GM18870 (cell line): ENCODE results near the gene BMAL2.

Experiments used
- ATAC-seq: cut with Tn5 transposase; IDR thresholded peaks from one replicate; pipeline ENCODE4 v1.9.1; 2021; ENCODE audit warnings: moderate library complexity; ENCODE audit not compliant: unreplicated experiment

Gene BMAL2

DNA sequence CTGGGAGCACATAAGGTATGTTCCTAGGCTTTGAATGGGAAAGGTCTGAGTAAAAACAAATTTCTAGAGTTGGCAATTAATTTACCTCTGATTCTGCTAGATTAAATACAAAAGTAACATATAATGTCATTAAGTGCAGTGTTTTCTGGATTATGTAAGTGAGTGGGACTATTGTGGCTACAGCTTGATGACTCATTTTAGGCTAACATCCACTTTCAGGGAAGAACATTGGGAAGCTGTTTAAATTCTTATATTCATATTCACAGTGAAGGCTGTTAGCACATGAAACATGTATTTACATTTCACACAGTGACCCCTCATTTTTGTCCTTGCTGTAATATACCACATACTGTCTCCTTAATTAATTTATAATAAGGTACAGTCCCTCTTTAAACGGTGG is 13.2 kb upstream of the BMAL2 start:
- ATAC-seq = no peak

DNA sequence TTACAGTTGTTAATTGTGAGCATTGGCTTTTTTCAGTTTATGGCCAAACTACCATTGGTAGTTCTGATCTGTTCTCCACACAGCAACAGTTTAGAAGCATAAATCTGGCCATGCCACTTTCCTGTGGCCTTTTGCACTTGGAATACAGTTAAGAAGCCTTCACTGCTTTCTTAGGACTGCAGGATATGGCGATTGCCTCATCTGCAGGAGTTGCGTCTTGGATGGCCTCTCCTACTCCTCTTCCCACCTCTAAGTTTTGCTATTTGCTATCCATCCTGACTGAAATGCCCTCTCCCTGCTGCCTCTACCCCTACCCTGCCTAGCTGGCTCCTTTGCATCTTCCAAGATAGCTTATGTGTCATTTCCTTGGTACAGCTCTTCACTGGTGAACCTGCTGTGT is 12.8 kb upstream of the BMAL2 start:
- no peak for ATAC-seq

DNA sequence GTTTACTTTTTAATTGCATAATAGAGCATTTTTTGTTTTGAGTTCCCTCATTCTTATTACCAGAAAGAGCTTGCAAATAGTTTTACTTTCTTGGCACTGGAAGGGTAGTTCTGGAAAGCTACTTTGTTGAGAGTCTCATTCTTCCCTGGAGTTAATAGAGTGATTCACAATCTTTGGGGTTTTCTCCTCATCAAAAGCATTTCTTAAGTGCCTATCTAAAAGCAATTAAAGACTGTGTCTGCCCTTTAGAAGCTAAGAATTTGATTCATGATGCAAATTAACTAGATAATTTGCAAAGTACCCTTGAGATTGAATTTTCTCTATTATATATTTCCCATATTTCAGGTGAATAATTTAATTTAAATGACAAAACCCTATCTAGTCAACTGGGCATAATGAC is 8.1 kb upstream of the BMAL2 start:
- ATAC-seq = no peak

DNA sequence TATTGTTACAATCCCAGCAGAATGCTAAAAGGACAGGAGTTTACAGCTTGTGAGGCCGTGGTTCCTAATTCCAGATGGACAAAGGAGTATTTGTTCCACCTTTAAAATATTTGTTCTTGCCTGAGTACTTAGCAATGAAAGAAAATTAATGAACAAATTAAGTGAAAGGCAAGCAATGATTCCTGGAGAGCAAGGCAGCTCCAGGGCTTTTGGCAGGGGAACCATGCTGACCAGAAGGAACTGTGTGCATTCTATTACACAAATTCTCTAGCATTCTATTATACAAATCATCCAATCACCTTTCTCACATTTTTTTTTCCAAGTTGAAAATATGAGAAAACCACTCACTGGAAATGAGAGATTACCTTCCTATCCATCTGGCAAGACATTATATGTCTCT is 1.8 kb upstream of the BMAL2 start:
- ATAC-seq = no peak

DNA sequence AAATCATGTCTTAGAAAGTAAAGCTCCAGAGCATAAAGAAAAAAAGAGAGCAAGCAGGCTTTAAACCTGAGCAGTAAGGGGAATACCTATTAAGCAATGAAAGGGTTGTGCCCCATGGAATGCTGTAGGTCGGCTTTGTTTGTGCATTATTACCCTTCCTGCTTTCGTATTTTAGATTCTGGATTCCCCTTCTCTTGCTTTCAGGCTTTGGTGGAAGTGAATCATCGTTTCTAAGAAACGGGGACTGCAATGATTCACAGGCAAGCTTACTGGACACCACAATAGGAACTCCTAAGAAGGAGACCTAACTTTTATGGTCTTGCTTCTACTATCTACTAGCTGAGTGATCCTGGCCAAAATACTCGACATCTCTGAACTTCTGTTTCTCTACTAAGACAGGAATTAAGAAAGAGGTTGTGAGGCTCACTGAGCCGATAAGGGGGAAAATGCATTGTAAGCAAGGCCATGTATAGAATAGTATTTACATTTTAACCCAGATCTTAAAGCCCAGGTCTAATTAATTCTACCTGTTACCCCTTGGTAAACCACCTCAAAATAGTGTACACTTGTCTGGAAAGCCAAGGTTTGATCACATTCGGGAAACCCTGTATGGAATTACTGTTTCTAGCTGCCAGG is 1.2 kb upstream of the BMAL2 start:
- peak; percentile 43 for ATAC-seq

DNA sequence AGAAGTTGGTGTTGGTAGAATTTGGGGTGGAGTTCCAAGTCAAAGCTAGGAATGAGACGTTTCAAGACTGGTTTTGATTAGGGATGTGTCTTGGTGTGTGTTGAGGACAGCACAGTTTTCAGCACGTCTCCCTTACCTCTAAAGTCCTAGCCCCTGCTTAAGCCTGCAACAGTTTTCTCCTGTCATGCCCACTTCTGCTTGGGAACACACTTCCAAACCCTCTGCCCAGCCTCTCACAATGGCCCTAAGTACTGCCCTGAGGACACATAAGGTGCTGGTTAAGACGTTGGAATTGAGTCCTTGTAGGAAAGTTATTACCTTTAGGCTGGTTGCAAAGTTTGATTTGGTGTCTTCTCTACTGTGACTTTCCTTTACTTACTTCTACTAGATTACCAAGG is 710 bp upstream of the BMAL2 start:
- ATAC-seq = no peak

DNA sequence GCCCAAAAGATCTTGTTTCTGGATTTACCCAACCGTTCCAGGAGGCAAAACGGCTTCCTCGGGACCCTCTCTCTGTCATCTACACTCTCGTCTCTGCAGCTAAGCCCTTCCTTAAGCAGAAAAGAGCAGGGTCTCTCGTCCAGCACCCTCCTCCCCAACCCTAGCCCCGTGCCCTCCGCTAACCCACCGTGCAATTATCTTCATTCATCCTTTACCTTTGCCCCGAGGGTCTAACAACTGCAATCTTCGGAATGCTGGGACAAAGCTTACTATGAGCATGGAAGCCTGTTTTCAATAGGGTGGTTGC is 276 bp upstream of the BMAL2 start:
- no peak for ATAC-seq

DNA sequence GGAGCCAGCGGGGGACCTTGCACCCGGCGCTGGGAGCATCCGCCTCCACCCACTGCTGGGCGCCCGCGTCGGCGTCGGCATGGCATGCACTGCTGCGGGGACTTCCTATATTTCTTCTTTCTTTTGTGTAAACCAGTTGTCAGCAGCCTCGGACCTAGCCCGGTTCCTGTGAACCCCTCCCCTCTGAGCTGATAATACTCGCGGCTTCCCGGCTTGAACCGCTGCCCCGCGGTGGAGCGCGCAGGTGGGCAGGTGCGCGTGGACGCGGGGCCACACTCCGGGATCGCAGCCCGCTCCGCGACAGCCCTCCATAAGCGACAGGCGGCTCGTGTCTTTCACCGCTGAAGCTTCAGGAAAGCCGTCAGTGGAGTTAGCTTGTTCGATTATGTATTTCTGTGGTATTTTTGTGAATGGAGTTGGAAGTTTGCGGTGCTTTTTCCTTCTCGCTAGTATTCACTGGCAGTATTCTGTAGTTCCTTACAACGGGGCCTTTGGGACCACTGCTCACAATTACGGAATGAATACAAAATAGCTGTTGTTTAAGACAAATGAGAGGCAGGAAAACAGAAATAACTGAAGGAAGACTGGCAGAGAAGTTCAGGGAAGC is 870 bp downstream of the BMAL2 start:
- ATAC-seq = no peak

DNA sequence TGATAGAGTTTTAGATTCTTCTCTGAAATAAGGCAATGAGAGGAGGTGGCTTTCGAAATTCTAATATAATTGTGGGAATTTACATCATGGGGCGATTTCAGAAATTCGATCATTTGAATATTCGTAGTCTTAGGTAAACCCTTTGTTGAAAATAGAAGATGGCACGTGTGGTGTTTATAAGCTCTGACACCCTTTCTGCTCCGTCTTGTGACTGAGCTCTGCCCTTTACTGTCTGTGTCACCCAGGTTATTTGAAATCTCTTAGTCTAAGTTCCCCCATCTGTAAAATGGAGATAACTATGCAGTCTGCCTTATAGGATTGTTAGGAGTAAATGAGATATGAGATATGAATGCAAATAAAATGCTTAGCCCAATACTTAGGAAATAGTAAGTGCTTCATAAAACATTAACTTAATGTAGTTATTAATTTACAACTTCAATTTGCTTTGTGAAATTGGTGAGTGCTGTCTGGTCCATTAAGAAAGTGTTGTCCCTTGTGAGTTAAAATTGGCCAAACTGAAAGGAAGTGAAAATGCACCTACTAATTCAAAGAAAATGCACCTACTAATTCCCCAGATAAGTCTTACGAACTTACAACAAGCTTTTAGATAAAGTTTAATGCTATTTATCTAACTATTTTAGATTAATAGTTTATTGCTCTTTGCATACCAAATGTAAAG is 1.5 kb downstream of the BMAL2 start:
- no peak for ATAC-seq

DNA sequence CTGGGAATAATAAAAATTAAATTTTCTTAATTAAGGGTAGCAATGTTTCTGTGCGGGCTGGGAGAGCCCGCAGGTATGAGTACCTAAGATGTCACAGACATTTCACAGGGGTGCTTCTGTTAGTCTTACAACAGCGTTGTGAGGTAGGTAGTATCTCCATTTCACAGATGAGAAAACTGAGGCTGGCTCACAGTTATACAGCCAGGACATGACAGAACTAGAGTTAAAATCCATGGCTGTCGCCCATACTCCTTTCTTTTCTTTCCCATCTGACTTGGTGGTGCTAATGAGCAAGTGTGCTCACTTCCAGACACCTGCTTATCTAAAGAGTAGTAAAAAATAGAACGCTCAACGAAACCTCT is 2.1 kb downstream of the BMAL2 start:
- ATAC-seq = no peak

DNA sequence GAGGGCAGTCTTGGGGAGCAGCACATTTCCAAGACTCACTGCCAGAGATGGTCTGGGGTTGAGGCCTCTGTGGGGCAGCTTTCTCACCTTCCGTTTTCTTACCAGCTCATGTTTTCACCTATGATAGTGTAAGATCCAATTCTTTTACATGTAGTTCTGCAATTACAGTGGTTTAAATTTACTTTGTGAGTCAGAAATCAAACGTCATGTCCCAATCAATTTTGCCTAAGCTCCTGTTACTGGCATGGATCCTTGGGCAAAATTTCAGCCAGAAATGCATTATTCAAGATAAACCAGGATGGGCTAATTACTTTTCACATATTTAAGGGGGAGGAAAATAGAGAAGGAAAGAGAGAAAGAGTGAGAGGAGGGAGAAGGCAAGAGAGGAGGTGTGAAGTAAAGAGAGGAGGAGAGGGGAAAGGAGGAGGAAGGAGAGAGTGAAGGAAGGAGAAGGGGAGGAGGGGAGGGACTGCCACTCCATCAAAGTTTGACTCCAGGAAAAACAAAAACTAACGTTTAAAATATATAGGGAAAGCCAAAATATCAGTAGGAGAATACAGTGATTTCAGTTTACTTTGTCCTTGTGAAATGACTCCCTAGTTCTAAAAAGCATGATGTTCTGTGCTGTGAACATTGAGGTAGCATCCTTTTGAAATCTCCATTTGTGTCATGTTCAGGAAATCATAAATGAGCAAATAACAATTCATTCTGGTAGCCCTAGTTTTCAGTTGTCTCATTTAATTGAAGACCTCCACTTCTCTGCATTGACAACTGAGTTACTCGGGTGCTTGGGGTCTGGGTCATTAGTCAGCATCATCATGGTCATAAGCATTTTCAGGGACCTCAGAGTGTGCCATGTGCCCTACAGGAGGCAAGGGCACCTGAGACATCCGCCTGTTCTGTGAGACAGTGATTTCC is 3.0 kb downstream of the BMAL2 start:
- no peak for ATAC-seq

DNA sequence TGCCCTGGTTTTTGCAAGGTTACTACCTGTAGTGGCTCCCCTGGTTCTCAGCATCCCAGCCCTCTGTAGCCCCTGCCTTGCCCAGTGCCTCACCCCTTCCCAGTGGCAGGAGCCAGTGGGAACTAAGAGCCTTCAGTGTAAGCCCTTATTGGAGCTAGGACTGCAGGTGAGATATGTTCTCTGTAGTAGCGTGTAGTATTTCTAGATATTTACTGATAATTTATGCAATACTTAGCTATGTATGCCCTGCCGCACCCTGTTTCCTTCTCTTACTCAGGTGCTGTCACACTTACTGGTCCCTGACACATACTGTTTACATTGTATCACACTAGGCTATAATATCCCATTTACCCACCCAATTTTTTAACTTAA is 3.6 kb downstream of the BMAL2 start:
- ATAC-seq = no peak

DNA sequence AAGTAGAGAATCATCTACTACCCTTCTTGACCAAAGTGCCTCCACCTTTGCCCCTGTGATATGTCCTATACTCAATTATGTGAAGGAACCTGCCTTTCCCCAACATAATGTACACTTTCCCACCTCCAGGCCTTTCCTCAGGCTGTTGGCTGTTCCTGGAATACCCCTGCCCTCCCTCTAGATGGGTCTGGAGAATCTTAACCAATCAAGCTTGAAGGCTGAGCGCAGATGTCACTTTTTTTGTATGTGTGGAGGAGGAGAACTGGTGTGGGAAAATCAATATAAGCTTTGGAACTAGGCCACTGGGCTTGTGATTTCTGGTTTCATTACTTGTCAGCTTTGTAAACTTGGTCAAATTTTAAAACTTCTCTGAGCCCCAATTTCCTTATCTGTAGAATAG is 4.7 kb downstream of the BMAL2 start:
- ATAC-seq = no peak

DNA sequence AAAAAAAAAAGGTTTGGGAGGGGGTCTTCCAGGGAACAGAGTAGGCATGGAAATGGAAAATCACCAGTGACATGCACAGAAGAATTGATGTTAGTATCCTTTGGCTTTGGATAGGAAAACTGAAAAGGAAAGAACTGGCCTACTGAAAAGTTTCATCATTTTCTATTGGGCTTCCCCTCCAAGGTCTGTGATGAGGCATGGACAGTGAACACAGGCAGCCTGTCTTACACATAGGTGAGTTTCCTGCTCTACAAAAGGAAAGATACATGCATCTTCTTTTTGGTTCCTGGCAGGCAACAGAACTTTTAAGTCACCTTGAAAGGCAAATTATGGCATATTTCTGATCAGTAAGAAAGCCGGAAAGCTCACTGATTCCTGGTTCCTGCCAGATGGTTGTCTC is 5.8 kb downstream of the BMAL2 start:
- no peak for ATAC-seq

DNA sequence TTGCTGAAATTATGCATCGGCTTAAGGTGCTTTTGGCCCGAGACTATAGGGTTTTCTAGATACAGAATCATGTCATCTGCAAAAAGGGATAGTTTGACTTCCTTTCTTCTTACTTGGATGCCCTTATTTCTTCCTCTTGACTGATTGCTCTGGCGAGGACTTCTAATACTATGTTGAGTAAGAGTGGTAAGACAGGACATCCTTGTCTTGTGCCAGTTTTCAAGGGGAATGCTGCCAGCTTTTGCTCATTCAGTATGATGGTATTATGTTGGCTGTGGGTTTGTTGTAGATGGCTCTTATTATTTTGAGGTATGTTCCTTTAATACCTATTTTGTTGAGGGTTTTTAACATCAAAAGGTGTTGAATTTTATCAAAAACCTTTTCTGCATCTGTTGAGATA is 8.3 kb downstream of the BMAL2 start:
- no peak for ATAC-seq

DNA sequence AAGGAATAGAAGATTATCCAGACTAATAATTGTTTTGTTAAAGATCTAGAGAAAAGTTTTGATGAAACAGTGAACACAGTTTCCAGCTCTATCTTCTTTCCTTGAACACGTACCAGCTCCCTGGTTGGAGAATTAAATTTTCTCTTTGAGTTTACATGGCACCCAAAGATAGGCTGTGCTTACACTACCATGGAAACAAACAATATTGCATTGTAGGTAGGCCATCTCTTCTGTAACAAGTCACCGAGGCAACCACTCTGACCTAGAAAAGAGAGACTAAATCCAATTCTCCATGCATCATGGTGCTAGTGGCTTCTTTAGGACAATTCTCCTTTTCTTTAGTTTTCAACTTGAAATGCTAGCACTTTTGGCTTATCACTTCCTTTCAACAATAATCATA is 9.9 kb downstream of the BMAL2 start:
- ATAC-seq = no peak

DNA sequence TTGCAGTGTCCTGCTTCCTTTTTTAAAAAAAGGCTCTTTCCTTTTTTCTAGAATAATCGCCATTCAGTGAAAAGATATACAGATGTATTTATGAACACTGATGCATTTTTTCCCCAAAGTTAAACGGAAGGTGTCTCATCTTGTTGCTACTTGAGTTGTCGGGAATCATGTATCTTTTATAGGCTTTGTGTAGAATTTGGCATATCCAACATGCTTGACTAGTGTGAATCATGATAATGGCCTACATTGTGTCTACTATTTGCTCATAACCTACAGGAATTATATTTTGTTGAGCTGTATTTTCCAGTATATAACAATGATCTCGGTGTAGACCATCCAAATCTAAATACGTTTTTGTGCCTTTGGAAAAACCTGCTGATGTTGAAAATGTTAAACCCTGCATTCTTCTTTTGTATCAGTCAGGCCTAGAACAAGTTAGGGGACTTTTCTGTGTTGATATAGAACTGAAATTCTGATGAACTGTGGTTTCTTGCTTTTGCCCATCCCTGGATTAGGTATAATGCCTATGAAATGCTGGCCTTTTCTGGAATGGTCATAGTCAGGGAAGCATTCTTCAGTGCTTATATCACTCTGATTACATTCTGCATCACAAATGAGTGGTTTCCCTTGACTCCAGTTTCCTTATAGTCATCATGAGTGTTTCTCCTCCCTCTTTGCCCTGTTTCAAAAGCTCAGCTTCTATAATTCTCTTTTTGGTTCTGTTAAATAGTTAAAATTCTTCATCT is 10.8 kb downstream of the BMAL2 start:
- ATAC-seq = no peak

DNA sequence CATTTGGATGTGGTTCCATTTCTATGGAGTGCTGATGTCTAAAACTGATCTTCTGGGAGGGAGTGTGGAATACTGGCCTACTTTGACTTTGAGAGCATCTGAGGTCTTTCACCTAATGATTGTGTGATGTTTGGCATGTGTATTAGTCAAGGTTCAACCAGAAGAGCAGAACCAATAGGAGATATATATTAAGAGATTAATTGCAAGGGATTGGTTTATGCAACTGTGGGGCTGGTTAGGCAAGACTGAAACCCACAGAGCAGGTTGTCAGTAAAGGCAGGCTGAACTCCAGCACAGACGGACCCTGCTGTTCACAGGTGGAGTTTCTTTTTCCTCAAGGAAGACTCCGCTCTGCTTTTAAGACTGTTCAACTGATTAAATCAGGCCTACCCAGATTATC is 11.6 kb downstream of the BMAL2 start:
- ATAC-seq = no peak

DNA sequence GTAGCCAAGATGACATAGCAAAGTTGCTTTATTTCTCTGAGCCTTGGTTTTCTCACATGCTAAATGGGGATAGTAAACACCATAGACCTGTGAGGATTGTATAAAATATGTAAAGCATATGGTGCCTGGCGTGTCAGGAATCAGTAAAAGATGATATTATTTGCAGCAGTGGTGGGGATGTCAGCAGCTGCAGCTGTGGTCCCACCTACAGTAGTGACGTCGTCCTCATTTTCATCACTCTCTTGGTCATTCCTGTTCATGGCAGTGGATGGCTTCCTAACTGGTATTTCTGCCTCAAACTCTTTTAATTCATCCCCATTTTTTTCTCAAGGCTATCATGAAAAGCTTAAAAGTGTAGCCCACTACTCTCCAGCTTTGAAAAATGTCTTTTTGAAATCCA is 12.1 kb downstream of the BMAL2 start:
- ATAC-seq = no peak

DNA sequence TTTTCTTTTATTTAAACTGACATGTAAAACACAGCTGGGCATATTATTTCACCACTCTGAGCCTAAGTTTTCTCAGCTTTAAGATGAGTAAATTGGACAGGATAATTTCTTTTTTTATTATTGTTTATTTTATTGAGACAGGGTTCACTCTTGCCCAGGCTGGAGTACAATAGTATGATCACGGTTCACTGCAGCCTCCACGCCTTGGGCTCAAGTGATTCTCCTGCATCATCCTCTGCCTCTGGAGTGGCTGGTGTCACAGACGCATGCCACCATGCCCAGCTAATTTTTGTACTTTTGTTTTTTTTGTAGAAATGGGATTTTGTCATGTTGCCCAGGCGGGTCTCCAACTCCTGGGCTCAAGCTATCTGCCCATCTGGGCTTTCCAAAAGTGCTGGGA is 12.7 kb downstream of the BMAL2 start:
- no peak for ATAC-seq

DNA sequence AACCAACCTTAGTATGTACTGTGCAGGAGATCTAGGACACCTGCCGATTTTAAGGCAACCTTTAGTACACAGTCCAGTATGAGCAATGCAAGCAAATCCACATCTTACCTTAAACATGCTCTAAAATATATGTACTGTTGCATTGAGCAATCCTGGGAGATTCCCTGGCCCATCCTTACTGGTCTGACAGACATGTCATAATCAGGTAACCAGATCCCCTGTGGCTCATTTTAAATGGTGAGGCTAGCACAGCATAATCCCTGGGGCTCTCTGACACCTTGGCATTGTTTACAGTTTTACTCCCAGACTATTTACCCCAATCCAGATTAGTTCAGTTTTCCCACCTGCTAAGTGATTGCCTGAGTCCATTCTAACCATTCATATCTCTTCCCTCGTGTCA is 15.1 kb downstream of the BMAL2 start:
- no peak for ATAC-seq
